Testis (tissue), 2 donors: Measurements from ENCODE around the gene MMP8.

Experiments
- CTCF ChIP-seq, 3 experiments: fragments of 450-650 bp in 2 of 3; fragments of 200-600 bp in 1 of 3; sonication (generic) in 1 of 3; IDR thresholded peaks; one replicate each; pipeline ENCODE4 v1.5.1; 2016 to 2019; ENCODE audit warnings: antibody characterized with exemption in 3 of 3, mild to moderate bottlenecking in 2 of 3, moderate library complexity in 1 of 3
- POLR2A ChIP-seq: fragments of 450-650 bp; IDR thresholded peaks from one replicate; pipeline ENCODE4 v1.6.1; 2017; ENCODE audit warnings: antibody characterized with exemption, mild to moderate bottlenecking, moderate library complexity

- TF ChIP-seq CTCF (IDR thresholded peaks at IDR 0.05) (no peak), POLR2A (no peak)
These were observed 41.5 kb downstream of the MMP8 start for GRCh38 chr11:102683277-102683676.
